ENCODE results near the gene STEAP3. TPM values are rescaled to one million over a fixed set of nuclear protein-coding genes. Genes with fewer than 3 reads are reported as not detected.
"Not testable (repeated sequence)": the region's sequence is repeated elsewhere in the genome, so short reads cannot be mapped to it uniquely, and the experiment has no call there.

STEAP3 gene
- total RNA-seq, 2 donors from 2014 or later: 17.9 to 31.4 TPM

DNA sequence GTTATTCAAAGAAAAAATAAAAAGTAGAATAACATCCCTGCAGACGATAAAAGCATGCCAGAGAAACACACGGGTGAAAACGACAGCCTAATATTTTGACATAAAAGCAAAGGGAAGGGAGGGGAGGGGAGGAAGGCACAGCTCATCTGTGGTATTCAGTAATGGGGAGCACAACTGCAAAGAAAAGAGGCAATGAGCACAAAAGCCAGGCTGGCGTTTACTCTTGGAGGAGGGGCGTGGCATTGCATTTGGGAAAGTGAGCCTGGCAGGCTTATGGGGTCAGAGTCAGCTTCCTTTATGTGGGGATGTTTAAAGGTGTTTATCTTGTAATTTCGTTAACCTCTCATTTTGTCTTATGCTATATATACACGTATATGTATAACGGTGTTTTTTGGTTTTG lies 53.2 kb downstream of the STEAP3 start:
- no peaks in the 10 kb centered on the region for H3K27me3 ChIP-seq (replicated peaks; ENCODE audit: insufficient read depth)
- TF ChIP-seq, protein P1, sequence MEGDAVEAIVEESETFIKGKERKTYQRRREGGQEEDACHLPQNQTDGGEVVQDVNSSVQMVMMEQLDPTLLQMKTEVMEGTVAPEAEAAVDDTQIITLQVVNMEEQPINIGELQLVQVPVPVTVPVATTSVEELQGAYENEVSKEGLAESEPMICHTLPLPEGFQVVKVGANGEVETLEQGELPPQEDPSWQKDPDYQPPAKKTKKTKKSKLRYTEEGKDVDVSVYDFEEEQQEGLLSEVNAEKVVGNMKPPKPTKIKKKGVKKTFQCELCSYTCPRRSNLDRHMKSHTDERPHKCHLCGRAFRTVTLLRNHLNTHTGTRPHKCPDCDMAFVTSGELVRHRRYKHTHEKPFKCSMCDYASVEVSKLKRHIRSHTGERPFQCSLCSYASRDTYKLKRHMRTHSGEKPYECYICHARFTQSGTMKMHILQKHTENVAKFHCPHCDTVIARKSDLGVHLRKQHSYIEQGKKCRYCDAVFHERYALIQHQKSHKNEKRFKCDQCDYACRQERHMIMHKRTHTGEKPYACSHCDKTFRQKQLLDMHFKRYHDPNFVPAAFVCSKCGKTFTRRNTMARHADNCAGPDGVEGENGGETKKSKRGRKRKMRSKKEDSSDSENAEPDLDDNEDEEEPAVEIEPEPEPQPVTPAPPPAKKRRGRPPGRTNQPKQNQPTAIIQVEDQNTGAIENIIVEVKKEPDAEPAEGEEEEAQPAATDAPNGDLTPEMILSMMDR (IDR thresholded peaks at IDR 0.05): no peak
- no peaks in the 10 kb centered on the region for H3K9me3 ChIP-seq
- H3K4me3 ChIP-seq: no peak overlapping the region
- no peaks in the 10 kb centered on the region for H3K36me3 ChIP-seq
- no peak for ATAC-seq (ENCODE audit: insufficient number of reproducible peaks, low FRiP score, low read depth)
- DNase-seq (ENCODE audit: low spot score): no peak
- no peaks in the 10 kb centered on the region for H3K4me1 ChIP-seq (ENCODE audit: control insufficient read depth in 1 of 2, low read depth in 2 of 2)
- H3K27ac ChIP-seq: no peak overlapping the region

DNA sequence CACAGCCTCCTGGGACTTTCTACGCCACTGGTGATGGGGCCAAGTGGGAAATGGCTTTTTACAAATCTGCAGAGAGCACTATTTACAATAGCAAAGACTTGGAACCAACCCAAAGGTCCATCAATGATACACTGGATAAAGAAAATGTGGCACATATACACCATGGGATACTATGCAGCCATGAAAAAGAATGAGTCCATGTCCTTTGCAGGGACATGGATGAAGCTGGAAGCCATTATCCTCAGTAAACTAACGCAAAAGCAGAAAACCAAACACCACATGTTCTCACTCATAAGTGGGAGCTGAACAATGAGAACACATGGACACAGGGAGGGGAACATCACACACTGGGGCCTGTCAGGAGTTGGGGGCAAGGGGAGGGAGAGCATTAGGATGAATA lies 54.8 kb downstream of the STEAP3 start:
- ATAC-seq (ENCODE audit: insufficient number of reproducible peaks, low FRiP score, low read depth); H3K27ac ChIP-seq; H3K27me3 ChIP-seq (replicated peaks; ENCODE audit: insufficient read depth); H3K4me3 ChIP-seq; H3K9me3 ChIP-seq; H3K36me3 ChIP-seq; H3K4me1 ChIP-seq (ENCODE audit: control insufficient read depth in 1 of 2, low read depth in 2 of 2); DNase-seq (ENCODE audit: low spot score): not testable (repeated sequence)

DNA sequence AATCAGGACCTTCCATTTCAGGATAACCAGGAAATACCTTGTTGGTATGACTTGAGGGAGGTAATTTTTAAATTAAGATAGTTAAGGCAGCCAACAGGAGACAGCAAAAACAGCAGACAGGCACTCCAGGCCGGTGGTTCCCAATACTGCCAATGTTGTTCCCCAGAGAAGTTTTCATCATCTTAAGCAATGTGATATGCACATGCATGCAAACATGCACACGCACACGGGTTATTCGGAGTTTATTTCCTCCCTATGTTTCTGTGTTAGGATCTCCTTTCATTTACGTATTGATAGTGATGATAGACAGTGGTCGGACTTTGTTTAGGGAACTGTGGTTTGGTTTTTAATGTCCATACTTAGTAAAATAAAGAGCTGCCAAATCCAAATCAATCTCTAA lies 55.3 kb downstream of the STEAP3 start:
- no peak for DNase-seq (ENCODE audit: low spot score)
- ATAC-seq (ENCODE audit: insufficient number of reproducible peaks, low FRiP score, low read depth): no peak

DNA sequence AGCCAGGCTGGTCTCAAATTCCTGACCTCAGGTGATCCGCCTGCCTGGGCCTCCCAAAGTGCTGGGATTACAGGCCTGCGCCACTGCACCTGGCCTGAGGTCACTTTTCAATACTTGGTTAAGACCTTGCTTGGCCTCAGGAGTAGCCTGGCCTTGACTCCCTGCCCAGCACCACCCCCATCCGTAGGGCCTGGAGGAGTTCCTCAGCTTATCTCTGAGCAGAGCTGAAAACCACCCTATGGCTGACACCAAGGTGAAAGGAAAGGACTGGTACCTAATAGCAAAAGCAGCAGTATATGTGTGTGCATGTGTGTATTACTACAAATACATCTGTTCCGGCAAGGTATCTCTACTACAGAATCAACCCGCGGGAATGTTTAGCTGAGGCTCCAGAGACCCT lies 56.0 kb downstream of the STEAP3 start:
- Histone ChIP-seq H3K9me3 (no peaks in the 10 kb centered on the region), H3K4me3 (no peak overlapping the region), H3K27me3 (replicated peaks; ENCODE audit: insufficient read depth) (no peaks in the 10 kb centered on the region), H3K4me1 (ENCODE audit: control insufficient read depth in 1 of 2, low read depth in 2 of 2) (peaks cover 5 to 7% of the 10 kb centered on the region in 2 donors), H3K27ac (no peak overlapping the region), H3K36me3 (no peaks in the 10 kb centered on the region)
- DNase-seq (ENCODE audit: low spot score) (no peak), ATAC-seq (ENCODE audit: insufficient number of reproducible peaks, low FRiP score, low read depth) (no peak)
- TF ChIP-seq, protein P1 (IDR thresholded peaks at IDR 0.05): no peak

More for the DNA sequence above, 55.3 kb downstream of the STEAP3 start:
- no peak overlapping the region for H3K4me3 ChIP-seq
- no peaks in the 10 kb centered on the region for H3K27me3 ChIP-seq (replicated peaks; ENCODE audit: insufficient read depth)
- H3K36me3 ChIP-seq: no peaks in the 10 kb centered on the region
- peaks cover 5 to 7% of the 10 kb centered on the region in 2 donors for H3K4me1 ChIP-seq (ENCODE audit: control insufficient read depth in 1 of 2, low read depth in 2 of 2)
- no peaks in the 10 kb centered on the region for H3K9me3 ChIP-seq
- TF ChIP-seq, protein P1 (IDR thresholded peaks at IDR 0.05): no peak
- no peak overlapping the region for H3K27ac ChIP-seq

DNA sequence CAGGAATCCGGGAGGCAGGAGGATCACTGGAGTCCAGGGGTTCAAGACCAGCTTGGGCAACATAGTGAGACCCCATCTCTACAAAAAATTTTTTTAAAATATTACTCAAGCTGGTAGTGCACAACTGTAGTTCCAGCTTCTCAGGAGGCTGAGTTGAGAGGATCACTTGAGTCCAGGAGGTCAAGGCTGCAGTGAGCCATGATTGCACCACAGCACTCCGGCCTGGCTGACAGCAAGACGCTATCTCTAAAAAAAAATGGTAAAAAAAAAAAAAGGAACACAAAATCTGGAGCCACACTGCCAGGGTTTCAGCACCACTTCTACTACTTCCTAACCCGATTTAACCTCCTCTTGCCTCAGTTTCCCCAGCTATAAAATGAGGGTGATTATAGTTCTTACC lies 57.0 kb downstream of the STEAP3 start:
- H3K4me3 ChIP-seq: no peak overlapping the region
- no peaks in the 10 kb centered on the region for H3K36me3 ChIP-seq
- no peak for DNase-seq (ENCODE audit: low spot score)
- TF ChIP-seq, protein P1 (IDR thresholded peaks at IDR 0.05): no peak
- no peaks in the 10 kb centered on the region for H3K9me3 ChIP-seq
- no peaks in the 10 kb centered on the region for H3K27me3 ChIP-seq (replicated peaks; ENCODE audit: insufficient read depth)
- no peak for ATAC-seq (ENCODE audit: insufficient number of reproducible peaks, low FRiP score, low read depth)
- H3K4me1 ChIP-seq (ENCODE audit: control insufficient read depth in 1 of 2, low read depth in 2 of 2): peaks cover 5 to 7% of the 10 kb centered on the region in 2 donors
- no peak overlapping the region for H3K27ac ChIP-seq

Measured in thoracic aorta (tissue), 2 donors.